Measurements from ENCODE around the gene MIGA2.
"Not testable (repeated sequence)": the region's sequence is repeated elsewhere in the genome, so short reads cannot be mapped to it uniquely, and the experiment has no call there.

MIGA2 gene

DNA sequence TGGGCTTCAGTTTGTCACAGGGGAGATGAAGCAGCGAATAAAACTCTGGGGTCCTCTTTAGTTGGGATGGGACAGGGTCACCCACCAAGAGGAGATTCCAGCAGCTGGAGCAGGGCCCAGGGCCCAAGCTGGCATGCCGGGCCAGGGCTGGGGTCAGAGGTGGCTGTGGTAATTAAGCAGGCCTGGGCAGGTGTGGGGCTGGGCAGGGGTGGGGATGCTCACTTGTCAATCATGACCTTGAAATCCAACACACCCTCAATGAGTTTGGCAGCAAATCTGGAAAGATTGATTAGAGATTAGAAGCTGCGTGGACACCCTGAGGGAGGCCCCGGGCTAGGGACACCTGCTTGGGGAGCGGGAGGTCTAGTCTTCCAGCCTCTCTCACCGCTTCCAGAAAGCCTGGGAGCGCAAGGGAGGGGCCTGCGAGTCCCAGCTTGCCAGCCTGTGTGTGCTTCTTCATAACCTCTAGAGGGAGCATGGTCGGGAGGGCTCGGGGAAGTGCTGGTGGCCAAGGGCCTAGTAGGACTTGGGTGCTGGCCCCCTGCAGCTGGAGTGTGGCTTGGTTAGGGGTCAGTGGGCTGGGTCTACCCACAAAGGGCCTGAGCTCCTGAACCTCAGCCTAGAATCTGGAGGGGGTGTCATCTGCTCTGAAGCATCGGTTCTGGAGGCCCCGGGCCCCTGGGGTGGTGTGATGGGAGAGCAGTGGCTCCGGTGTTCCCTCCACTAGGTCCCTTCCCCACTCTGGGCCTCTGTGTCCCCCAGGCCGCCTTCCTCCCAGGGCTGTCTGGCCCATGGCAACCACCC lies 66.6 kb downstream of the MIGA2 start:
- DNase-seq: no peak

DNA sequence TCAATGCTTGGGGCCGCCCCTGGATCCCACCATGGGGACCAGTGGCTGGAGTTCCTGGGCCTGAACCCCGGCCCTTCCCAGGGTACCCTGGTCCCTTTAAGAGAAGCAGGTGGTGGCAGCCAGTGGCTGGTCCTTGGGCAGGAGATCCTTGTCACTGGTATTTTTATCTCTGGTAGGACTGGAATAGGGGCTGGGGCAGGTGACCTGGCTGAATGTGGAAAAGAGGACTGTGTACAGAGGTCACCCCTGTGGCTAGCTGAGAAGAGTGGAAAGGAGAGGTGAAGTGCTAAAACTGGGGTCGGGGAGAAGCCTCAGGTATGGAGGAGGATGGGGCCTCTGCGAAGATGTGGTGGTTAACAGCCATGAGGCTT lies 67.2 kb downstream of the MIGA2 start:
- DNase-seq: no peak

DNA sequence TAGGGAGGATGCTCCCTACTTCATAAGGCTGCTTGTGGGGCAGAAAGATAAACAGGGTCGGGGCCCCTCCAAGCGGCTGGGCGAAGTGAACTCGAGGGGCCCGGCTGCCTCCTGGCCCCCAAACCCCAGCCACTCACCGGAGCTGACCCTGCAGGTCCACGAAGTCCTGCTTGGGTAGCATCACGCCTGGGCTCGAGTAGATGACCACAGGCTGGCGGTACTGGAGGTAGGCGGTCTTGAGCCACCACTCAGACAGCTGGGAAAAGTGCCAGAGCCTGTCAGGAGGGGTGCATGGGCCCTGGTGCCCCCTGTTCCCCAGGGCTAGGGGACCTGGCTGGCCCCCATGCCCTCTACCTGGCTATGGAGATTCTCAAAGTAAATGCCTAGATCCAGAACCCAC lies 67.6 kb downstream of the MIGA2 start:
- DNase-seq: no peak

DNA sequence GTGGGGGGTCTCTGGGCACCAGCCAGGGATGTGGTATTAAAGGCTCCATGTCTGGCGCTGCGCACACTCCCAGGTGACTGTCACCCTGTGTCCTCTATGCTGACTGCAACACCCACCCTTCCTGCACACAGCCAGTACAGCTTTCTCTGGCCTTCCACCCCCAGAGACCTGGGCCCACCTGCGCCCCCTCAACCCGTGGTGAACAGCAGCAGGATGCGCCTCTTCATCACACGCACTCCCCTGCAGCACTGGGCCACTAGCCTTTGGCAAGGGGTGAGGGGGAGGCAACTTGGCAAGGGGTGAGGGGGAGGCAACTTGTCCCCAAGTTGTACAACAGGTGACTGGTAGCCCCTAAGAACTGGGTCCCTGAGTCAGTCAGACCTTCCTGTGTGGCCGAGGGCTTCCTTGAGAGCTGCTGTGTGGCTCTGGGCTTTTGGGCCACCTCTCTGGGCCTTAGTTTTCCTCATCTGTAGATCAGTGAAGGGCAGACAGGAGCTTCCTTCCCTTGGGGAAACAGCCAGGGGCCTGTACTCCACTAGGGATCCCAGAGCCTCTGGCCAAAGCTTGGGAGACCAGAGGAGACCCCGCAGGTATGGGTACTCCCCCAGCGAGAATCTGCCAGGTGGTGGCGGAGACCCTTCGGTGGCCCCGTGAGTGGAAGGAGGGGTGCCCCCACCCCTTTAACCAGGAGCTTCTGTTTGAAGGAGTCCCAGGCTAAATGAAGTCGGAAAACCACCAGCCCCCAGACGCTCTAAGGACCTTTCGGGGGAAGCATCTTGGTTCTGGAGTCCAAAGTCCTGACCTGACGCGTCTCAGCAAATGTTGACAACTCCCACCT lies 69.7 kb downstream of the MIGA2 start:
- no peak for DNase-seq

DNA sequence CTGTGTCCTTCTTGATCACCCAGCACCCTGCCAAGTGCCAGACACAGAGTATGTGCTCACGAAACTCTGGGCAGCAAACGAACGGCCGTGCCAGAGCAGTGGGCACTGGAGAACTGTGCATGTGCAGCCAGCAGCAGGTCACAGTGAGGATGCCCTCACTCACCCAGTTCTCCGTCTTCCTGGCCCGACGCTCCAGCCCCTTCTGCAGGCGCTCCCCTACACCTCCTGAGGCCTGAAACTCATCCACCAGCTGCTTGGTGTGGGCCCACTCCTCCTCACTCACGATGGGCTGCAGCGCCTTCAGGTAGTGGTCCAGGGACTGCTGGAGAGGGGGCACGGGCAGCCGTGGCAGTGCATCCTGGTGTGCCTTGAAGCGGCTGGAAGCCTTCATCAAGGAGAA lies 71.2 kb downstream of the MIGA2 start:
- no peak for DNase-seq

DNA sequence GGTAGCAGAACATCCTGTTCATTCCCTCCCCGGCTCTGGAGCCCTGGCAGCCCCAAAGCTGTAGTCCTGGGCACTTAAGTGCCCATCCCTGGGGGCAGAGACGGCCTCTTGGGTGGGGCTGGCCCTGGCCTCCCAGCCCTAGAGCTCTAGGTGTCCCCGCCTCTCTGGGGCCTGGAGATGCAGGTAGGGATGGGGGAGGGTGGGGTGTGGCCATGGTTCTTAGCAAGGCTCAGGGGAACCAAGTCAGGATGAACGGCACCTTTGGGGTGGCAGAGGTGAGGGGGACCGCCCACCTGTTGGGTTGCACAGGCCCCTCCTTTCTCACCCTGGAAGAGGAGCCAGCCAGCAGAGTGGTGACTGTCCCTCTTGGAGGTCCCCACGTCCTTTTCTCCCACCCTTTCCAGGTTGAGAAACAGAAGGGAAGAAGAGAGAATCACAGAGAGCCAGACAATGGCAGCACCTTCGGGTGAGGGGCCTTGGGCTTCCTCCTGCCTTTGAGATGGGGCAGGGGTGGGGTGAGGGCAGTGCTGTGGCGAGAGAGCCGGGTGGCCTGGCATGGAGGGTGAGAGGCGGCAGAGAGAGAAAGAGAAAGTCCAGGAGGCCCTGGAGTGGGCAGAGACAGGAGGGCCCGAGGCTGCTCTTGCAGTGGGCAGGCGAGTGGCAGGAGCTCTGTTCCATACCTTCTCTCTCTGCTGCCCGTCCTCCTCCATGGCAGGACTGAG lies 71.8 kb downstream of the MIGA2 start:
- DNase-seq: no peak

DNA sequence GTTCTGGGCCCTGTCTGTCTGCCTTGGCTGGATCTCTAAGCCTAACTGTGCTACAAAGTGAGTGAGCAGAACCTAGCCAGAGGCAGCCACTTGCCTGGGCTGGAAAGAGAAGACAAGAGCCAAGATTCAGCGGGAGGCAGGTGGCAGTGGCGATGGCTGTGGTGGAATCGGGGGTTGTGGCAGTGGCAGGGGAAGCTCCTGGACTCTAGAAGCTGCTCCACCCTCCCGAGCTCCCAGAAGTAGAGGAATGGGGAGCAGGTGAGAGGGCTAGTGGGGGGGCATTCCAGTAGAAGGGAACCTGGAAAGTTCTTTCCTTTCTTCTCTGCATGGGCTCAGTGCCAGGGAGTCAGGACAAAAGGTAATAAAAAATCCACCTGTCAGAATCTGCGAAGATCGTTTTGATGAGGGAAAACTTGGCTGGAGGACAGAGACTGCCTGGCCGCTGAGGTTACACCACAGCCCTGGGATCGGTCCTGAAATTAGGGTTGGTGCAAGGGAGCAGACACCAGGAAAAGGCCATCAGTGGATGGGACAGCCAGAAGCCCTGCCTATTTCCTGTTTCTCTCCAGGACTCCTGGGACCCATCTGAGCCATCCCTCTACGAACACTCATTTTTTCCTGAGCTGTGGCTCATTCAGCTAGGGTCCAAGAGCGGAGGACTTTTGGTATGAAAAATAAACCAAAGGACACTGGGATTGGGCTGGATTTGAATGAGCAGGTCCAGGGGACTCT lies 72.5 kb downstream of the MIGA2 start:
- no peak for DNase-seq

DNA sequence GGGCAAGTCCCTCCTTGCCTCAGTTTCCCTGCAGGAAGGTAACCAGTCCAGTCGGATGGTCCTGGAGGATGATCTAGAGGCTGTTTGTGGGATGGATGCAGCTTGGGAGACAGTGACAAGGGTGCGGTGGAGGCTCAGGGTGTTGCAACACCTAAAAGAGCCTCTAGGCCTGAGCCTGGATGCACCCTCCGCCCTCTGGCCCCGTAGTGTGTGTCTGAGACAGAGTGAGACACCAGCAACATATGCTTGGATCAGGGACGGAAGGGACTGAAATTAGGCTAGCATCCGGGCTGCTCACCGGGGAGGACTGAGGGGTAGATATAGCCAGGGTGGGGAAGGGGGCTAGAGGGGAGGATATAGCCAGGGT lies 73.1 kb downstream of the MIGA2 start:
- DNase-seq: no peak

DNA sequence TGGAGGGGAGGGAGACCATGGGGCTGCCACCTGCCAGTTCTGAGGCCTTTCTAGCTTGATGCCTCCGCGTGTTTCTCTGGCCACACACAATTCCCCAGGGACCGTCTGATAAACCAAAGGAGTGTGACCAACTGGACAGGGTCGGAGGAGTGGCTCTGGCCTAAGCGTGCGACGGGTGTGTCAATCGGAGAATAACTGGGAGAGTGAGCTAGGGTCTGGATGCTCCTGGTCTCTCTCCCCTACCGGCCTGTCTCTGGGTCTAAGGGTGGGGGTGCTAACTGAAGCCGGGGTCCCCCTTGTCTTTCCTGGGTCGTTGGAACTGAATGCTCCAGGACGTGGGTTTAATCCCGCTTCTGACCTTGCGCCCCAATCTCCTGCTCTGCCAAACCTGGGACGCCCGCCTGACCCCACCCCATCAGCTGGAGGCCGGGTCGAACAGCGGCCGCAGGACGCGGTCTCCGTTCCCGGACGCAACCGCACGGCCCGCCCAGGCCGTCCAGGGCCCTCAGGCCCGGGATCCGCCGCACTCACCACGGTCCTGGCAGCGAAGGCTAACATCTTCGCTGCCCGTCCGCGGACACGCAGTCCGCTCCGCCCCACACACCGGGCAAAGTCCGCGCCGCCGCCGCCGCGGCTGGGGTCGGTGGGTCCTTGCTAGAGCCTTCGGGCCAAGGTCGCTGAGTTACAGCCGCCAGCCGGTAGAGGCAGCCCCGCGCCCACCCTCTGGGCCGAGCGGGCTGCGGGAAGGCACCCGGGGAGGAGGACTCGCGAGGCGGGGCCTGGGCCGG lies 73.7 kb downstream of the MIGA2 start:
- no peak for DNase-seq

DNA sequence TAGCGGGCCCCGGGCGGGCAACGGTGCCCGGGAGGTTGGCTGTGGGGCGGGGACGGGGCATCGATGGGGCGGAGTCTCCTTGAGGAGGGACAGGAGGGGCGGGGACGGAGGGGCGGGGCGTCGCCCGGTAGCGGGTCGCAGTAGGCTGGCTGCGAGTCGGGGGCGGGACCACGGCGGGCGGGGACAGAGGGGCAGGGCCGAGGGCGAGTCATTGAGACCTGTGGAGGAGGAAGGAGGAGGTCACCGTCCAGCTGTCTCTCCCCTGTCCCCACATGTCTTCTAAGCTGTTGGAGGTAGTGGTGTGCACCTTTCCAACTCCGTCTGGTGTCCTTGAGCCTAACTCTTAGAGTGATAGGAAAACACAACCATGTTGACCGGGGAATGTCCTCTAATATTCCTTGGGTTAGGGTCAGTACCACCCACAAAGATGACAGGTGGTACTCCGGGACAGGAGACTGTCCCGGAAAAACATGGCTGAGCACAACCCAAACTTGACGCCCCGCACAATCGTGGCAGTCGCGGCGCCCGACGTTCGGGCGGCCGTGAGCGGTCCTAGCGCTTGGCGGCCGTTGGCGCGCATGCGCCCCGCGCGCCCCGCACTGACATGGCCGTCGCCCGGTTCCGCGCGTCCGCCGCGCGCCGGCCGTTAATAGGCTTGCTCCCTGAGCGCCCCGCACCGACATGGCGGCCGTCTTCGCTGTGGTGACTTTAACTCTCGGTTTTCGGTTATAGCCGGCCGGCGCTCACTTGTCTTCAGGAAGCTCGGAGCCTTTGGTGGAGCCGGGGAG lies 74.5 kb downstream of the MIGA2 start, which contains the start of the genes CRAT and PTPA:
CRAT (minus strand) TSS at position 54 of the 788 bp plus-strand sequence. CDS start 284 bp downstream, outside the sequence.
PTPA (plus strand) TSS at position 676 of the 788 bp plus-strand sequence. CDS start 186 bp downstream, outside the sequence.
- DNase-seq: peak; percentile 86

DNA sequence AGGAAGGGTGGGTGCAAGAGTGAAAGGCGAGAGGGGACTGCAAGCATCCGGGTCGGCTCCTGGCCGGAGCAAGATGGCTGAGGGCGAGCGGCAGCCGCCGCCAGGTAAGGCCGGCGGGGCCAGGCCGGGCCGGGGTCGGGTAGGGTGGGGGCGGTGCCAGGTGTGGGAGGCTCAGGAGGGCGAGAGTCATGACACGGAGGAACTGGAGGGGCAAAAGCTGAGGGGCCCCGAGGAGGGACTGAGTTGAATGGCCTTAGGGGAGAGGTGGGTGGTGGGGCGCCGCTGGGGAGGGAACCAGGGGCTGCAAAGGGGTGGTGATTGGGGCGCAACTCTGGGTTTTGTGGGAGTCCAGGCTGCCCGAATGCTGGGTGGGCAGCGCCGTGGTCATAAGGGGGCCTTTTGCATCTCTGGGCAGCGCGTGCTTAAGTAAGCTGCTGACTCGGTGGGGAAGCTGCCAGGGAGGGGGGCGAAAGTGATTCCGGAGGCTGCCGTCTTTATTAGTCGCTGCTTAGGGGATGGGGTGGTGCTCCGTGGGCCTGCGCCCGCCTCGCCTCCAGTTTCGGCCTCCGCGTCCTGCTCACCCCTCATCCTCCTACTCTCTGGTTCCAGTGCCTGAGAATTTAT lies 75.2 kb downstream of the MIGA2 start:
- DNase-seq: peak; percentile 40

DNA sequence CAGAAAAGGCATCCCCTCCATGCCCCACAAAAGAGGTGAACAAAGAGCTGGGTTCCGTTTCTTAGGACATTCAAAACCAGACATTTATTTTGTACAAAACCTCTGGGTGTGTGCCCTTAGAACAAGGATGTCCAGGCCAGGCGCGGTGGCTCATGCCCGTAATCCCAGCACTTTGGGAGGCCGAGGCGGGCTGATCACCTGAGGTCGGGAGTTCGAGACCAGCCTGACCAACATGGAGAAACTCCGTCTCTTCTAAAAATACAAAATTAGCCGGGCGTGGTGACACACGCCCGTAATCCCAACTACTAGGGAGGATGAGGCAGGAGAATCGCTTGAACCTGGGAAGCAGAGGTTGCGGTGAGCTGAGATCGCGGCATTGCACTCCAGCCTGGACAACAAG lies 76.1 kb downstream of the MIGA2 start:
- not testable (repeated sequence) for DNase-seq

DNA sequence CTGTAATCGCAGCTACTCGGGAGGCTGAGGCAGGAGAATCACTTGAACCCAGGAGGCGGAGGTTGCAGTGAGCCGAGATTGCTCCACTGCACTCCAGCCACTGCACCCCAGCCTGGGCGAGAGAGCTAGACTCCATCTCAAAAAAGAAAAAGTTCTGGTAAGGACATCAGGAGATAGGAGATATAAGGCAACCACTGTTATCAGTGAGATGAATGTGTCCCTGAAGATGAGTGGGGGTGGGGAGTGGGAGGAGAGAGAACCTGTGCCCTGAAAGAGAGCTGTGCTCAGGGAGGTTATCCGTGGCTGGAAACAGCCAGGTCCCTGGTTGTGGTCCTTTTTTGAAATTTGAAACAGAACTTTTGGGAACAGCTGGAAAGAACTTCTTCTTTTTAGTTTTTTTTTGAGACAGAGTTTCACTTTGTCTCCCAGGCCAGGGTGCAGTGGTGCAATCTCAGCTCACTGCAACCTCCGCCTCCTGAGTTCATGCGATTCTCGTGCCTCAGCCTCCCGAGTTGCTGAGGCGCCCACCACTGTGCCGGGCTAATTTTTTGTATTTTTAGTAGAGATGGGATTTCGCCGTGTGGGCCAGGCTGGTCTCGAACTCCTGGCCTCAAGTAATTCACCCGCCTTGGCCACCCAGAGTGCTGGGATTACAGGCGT lies 77.3 kb downstream of the MIGA2 start:
- DNase-seq: no peak

DNA sequence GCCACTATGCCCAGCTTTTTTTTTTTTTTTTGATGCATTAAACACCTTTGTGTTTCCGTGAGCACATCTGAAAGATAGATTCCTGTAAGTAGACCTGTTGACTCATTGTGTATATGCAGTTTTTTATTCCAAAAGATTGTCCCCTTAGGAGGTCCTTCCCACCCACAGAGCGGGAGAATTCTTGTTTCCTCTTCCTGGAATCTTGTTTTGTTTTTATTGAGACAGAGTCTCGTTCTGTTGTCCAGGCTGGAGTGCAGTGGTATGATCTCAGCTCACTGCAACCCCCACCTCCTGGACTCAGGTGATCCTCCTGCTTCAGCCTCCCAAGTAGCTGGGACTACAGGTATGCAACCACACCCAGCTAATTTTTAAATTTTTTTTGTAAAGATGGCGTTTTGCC lies 82.4 kb downstream of the MIGA2 start:
- no peak for DNase-seq

DNA sequence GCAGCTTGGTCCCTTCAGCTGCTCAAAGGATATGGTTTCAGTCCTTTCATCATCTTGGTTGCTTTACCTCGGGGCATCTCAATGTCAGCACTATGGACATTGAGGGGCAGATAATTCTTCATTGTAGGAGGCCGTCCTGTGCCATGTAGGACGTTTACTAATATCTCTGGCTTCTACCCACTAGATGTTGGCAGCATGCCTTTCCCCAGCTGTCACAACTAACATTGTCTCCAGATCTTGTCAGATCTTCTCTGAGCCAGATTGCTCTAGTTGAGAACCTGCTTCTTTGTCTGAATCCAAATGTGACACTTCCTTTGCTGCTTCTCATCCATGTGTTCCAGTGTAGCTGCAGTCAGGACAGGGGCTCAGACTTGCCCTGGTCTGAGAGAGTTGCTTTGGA lies 85.1 kb downstream of the MIGA2 start:
- DNase-seq: no peak

Data from NK-92 treated with Interleukin-12 subunit alpha and Interleukin-12 subunit beta, amount 100 ng/mL, for 24 hours (cell line).